HEK293 (cell line): ENCODE results near the gene DENND4B.
A peak's percentile ranks its signal among the peaks of the same experiment; 100 is the strongest.

Source experiments
- EGR2 ChIP-seq: fragments of 450-650 bp; formaldehyde crosslinking; IDR thresholded peaks from 2 replicates; pipeline ENCODE4 v1.5.1; 2016; ENCODE audit warnings: low read depth, missing biosample characterization, missing genetic modification characterization
- ELK4 ChIP-seq: IDR thresholded peaks from 2 replicates; pipeline ENCODE4 v1.6.1; 2011; ENCODE audit warnings: mild to moderate bottlenecking, low read depth, low read length, borderline replicate concordance
- GLI2 ChIP-seq: fragments of 450-650 bp; formaldehyde crosslinking; IDR thresholded peaks from 2 replicates; pipeline ENCODE4; 2017; ENCODE audit warnings: missing biosample characterization, missing genetic modification characterization, low read depth, borderline replicate concordance
- GLI4 ChIP-seq: fragments of 450-650 bp; formaldehyde crosslinking; IDR thresholded peaks from 2 replicates; pipeline ENCODE4 v1.5.1; 2016; ENCODE audit warnings: missing biosample characterization, missing genetic modification characterization
- GLIS1 ChIP-seq: fragments of 450-650 bp; formaldehyde crosslinking; IDR thresholded peaks from 2 replicates; pipeline ENCODE4 v1.5.1; 2016; ENCODE audit warnings: missing biosample characterization, missing genetic modification characterization
- KLF10 ChIP-seq: fragments of 450-650 bp; IDR thresholded peaks from 2 replicates; pipeline ENCODE4 v1.5.1; 2018; ENCODE audit warnings: missing biosample characterization, mild to moderate bottlenecking, missing genetic modification characterization
- MYNN ChIP-seq: fragments of 450-650 bp; formaldehyde crosslinking; IDR thresholded peaks from 2 replicates; pipeline ENCODE4 v1.5.1; 2016; ENCODE audit warnings: missing biosample characterization, missing genetic modification characterization, borderline replicate concordance
- OSR2 ChIP-seq: fragments of 450-650 bp; formaldehyde crosslinking; IDR thresholded peaks from 2 replicates; pipeline ENCODE4 v1.5.1; 2016; ENCODE audit warnings: missing biosample characterization, missing genetic modification characterization
- PBX3 ChIP-seq: sonication (generic); formaldehyde crosslinking; IDR thresholded peaks from 2 replicates; pipeline ENCODE4 v1.8.1; 2022; ENCODE audit warnings: mild to moderate bottlenecking, moderate library complexity, missing genetic modification reagents
- PRDM10 ChIP-seq: fragments of 450-650 bp; formaldehyde crosslinking; IDR thresholded peaks from 2 replicates; pipeline ENCODE4 v1.5.1; 2016; ENCODE audit warnings: missing biosample characterization, missing genetic modification characterization
- WT1 ChIP-seq: fragments of 450-650 bp; formaldehyde crosslinking; IDR thresholded peaks from 2 replicates; pipeline ENCODE4 v1.5.1; 2016; ENCODE audit warnings: missing biosample characterization, missing genetic modification characterization
- YY1 ChIP-seq: fragments of 450-650 bp; formaldehyde crosslinking; IDR thresholded peaks from 2 replicates; pipeline ENCODE4 v1.5.1; 2018; ENCODE audit warnings: missing biosample characterization, missing genetic modification characterization
- ZBTB7A ChIP-seq: fragments of 450-650 bp; formaldehyde crosslinking; IDR thresholded peaks from 2 replicates; pipeline ENCODE4 v1.5.1; 2016; ENCODE audit warnings: low read depth, missing biosample characterization, missing genetic modification characterization
- ZNF10 ChIP-seq: fragments of 450-650 bp; formaldehyde crosslinking; IDR thresholded peaks from 2 replicates; pipeline ENCODE4 v1.5.1; 2017; ENCODE audit warnings: missing biosample characterization, missing genetic modification characterization
- ZNF112 ChIP-seq: fragments of 450-650 bp; formaldehyde crosslinking; IDR thresholded peaks from 2 replicates; pipeline ENCODE4 v1.5.0; 2017; ENCODE audit warnings: missing biosample characterization, missing genetic modification characterization
- ZNF169 ChIP-seq: fragments of 450-650 bp; formaldehyde crosslinking; IDR thresholded peaks from 2 replicates; pipeline ENCODE4 v1.5.1; 2016; ENCODE audit warnings: missing biosample characterization, missing genetic modification characterization
- ZNF366 ChIP-seq: fragments of 450-650 bp; formaldehyde crosslinking; conservative IDR thresholded peaks from 2 replicates; pipeline ENCODE4 v1.5.1; 2016; ENCODE audit warnings: missing biosample characterization, missing genetic modification characterization
- ZNF433 ChIP-seq: fragments of 450-650 bp; formaldehyde crosslinking; IDR thresholded peaks from 2 replicates; pipeline ENCODE4 v1.5.1; 2016; ENCODE audit warnings: missing biosample characterization, missing genetic modification characterization, low read depth
- ZNF544 ChIP-seq: fragments of 450-650 bp; formaldehyde crosslinking; IDR thresholded peaks from 2 replicates; pipeline ENCODE4 v1.5.0; 2017; ENCODE audit warnings: missing biosample characterization, missing genetic modification characterization
- ZNF555 ChIP-seq: fragments of 450-650 bp; formaldehyde crosslinking; conservative IDR thresholded peaks from 2 replicates; pipeline ENCODE4 v1.5.1; 2017; ENCODE audit warnings: missing biosample characterization, mild to moderate bottlenecking, missing genetic modification characterization, inconsistent platforms
- ZNF645 ChIP-seq: fragments of 450-650 bp; formaldehyde crosslinking; IDR thresholded peaks from 2 replicates; pipeline ENCODE4; 2016; ENCODE audit warnings: missing biosample characterization, missing genetic modification characterization
- ZNF670 ChIP-seq: fragments of 450-650 bp; formaldehyde crosslinking; IDR thresholded peaks from 2 replicates; pipeline ENCODE4 v1.5.1; 2016; ENCODE audit warnings: missing biosample characterization, missing genetic modification characterization, low read depth
- ZNF677 ChIP-seq: fragments of 450-650 bp; IDR thresholded peaks from 2 replicates; pipeline ENCODE4 v1.5.0; 2018; ENCODE audit warnings: missing biosample characterization, mild to moderate bottlenecking, missing genetic modification characterization, moderate library complexity
- ZNF701 ChIP-seq: fragments of 450-650 bp; formaldehyde crosslinking; IDR thresholded peaks from 2 replicates; pipeline ENCODE4 v1.5.1; 2016; ENCODE audit warnings: missing biosample characterization, missing genetic modification characterization
- ZNF707 ChIP-seq: fragments of 450-650 bp; formaldehyde crosslinking; IDR thresholded peaks from 2 replicates; pipeline ENCODE4 v1.5.1; 2016; ENCODE audit warnings: missing biosample characterization, missing genetic modification characterization
- ZNF792 ChIP-seq: fragments of 450-650 bp; formaldehyde crosslinking; IDR thresholded peaks from 2 replicates; pipeline ENCODE4 v1.5.1; 2016; ENCODE audit warnings: missing biosample characterization, missing genetic modification characterization
- ZNF830 ChIP-seq: fragments of 450-650 bp; IDR thresholded peaks from 2 replicates; pipeline ENCODE4 v1.5.0; 2018; ENCODE audit warnings: missing biosample characterization, missing genetic modification characterization, low read depth, mild to moderate bottlenecking, moderate library complexity
- TF ChIP-seq, protein P1 (sequence below): fragments of 450-650 bp; formaldehyde crosslinking; IDR thresholded peaks from 2 replicates; pipeline ENCODE4 v1.5.1; 2016; ENCODE audit warnings: missing biosample characterization, missing genetic modification characterization
- TF ChIP-seq, protein P2 (sequence below): fragments of 450-650 bp; formaldehyde crosslinking; IDR thresholded peaks from 2 replicates; pipeline ENCODE4 v1.5.1; 2016; ENCODE audit warnings: missing biosample characterization, missing genetic modification characterization

The DENND4B gene

GRCh38 chr1:153967107-153967999 lies 20.8 kb upstream of the DENND4B start, which contains the start of gene CREB3L4 (continued):
- TF ChIP-seq ZBTB7A = no peak
- peak; percentile 96 for TF ChIP-seq PBX3 (CRISPR knock-in tag)
- TF ChIP-seq ZNF544 (tag by site-specific recombination) = no peak
- peak; percentile 84 for TF ChIP-seq YY1 (tag by site-specific recombination)
- no peak for TF ChIP-seq ZNF645 (tag by site-specific recombination)
- no peak for TF ChIP-seq ZNF169 (tag by site-specific recombination)
- no peak for TF ChIP-seq ZNF670 (tag by site-specific recombination)
- no peak for TF ChIP-seq ZNF701 (tag by site-specific recombination)
- no peak for TF ChIP-seq ZNF677 (tag by site-specific recombination)
- TF ChIP-seq, protein P1, sequence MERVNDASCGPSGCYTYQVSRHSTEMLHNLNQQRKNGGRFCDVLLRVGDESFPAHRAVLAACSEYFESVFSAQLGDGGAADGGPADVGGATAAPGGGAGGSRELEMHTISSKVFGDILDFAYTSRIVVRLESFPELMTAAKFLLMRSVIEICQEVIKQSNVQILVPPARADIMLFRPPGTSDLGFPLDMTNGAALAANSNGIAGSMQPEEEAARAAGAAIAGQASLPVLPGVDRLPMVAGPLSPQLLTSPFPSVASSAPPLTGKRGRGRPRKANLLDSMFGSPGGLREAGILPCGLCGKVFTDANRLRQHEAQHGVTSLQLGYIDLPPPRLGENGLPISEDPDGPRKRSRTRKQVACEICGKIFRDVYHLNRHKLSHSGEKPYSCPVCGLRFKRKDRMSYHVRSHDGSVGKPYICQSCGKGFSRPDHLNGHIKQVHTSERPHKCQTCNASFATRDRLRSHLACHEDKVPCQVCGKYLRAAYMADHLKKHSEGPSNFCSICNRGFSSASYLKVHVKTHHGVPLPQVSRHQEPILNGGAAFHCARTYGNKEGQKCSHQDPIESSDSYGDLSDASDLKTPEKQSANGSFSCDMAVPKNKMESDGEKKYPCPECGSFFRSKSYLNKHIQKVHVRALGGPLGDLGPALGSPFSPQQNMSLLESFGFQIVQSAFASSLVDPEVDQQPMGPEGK (tag by site-specific recombination) = peak; percentile 92
- TF ChIP-seq ZNF555 (tag by site-specific recombination) = no peak
- TF ChIP-seq PRDM10 (tag by site-specific recombination) = peak; percentile 73
- peak; percentile 16; the same call in 1 of the 2 replicates for TF ChIP-seq ELK4
- TF ChIP-seq OSR2 (tag by site-specific recombination) = peak; percentile 68
- TF ChIP-seq, protein P2, sequence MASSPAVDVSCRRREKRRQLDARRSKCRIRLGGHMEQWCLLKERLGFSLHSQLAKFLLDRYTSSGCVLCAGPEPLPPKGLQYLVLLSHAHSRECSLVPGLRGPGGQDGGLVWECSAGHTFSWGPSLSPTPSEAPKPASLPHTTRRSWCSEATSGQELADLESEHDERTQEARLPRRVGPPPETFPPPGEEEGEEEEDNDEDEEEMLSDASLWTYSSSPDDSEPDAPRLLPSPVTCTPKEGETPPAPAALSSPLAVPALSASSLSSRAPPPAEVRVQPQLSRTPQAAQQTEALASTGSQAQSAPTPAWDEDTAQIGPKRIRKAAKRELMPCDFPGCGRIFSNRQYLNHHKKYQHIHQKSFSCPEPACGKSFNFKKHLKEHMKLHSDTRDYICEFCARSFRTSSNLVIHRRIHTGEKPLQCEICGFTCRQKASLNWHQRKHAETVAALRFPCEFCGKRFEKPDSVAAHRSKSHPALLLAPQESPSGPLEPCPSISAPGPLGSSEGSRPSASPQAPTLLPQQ (tag by site-specific recombination) = peak; percentile 70
- peak; percentile 83 for TF ChIP-seq GLIS1 (tag by site-specific recombination)
- no peak for TF ChIP-seq ZNF792 (tag by site-specific recombination)
- TF ChIP-seq ZNF10 = no peak
- TF ChIP-seq ZNF366 = peak; percentile 73
- TF ChIP-seq ZNF433 (tag by site-specific recombination) = no peak
- TF ChIP-seq GLI2 (tag by site-specific recombination) = no peak
- no peak; the same call in 1 of the 2 replicates for TF ChIP-seq GLI4 (tag by site-specific recombination)
- TF ChIP-seq EGR2 (tag by site-specific recombination) = peak; percentile 56
- TF ChIP-seq WT1 (tag by site-specific recombination) = peak; percentile 77
- TF ChIP-seq ZNF112 (tag by site-specific recombination) = no peak
- no peak for TF ChIP-seq ZNF707 (tag by site-specific recombination)
- no peak for TF ChIP-seq ZNF830 (tag by site-specific recombination)
- no peak for TF ChIP-seq MYNN (tag by site-specific recombination)
- TF ChIP-seq KLF10 (tag by site-specific recombination) = no peak
